Activated CD8-positive, alpha-beta memory T cell treated with anti-CD3 and anti-CD28 coated beads, Interleukin-2, amount 50 U/mL, for 4 hours (primary cell): Measurements from ENCODE around the gene ZNF697.

ENCODE experiments used
- DNase-seq: peaks from one replicate; pipeline ENCODE4 v3.0.0-alpha.2; 2020

The ZNF697 gene

DNA sequence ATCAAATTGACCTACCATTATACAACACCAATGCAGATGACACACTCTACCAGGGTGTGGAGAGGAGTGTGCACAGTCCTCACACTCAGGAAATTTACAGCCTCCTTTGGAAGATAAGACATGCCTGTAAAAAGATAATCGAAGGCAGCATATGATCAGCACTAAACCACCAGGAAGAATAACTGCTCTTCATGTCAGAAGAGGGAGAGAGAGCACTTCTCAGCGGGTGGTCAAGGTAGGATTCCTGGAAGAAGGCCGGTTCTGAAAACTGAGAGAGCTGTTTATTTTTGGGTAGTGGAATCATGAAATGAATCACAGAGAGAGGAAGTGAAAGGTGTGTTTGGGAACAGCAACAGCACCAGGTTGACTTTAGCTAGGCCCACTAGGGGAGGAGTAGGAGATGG lies 14.0 kb upstream of the ZNF697 start:
- no peak for DNase-seq

DNA sequence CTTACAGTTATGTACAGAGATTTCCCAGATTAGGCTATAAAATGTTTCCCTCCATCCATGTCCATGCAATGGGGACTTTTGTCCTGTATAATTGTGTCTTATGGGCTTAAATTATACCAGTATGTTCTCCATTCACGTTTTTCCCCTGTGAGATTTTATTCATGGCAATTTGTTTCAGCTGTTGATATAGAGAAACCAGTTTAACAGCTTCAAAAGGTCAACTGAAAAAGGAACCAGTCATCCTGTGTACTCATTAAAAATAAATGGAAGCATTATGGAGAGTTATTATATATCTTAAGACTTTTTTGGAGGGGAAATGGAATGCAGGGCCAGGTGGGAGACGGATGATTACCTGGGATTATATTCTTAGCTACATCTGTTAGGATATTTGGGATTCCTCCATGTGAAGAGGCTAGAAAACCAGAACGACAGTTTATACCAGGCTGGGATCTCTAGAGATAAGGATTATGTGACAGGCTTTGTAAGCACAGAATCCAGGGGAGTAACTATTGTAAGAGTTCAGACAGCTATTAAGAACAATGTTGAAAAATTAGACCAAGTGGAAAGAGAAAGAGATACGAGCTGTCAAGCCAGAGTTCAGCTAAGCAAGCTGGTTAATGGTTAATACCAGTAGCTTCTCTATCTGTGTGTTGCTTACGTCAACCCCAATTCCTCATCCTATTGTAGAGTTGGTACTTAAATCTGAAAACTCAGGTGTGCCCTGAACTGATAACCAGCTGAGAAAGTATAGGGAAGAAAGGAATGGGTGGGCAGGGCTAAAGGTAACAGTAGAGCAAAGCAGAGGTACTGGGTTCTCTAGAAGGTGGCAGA lies 12.4 kb upstream of the ZNF697 start:
- DNase-seq, result no peak

- no peak for DNase-seq
Measured at GRCh38 chr1:119659628-119660027, 11.6 kb upstream of the ZNF697 start.

DNA sequence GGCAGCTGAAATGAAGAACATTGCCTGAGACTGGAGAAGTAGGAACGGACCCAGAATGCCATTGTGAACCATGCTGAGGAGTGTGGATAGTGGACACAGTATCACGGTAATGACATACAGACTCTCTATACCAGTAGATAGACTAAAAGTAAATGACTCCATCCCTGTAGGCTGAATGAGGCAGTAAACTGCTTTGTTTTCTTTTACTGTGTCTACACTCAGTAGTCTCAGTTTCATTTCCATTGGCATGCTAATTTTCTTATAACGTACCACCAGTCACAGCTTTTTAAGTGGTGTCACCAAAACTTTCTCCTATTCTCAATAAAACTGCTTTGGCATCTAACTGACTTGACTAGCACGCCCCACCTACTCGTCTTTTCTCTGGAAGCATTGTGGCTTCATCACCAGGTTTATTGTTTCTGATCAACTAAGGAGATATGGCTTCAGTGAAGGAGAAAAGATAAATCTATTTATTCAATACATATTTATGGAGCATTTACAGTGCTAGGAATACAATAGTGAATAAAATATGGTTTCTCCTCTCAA lies 8.4 kb upstream of the ZNF697 start:
- DNase-seq, result no peak

GRCh38 chr1:119655154-119655553 lies 7.1 kb upstream of the ZNF697 start:
- DNase-seq, result no peak

GRCh38 chr1:119653839-119654170 lies 5.7 kb upstream of the ZNF697 start:
- no peak for DNase-seq

DNA sequence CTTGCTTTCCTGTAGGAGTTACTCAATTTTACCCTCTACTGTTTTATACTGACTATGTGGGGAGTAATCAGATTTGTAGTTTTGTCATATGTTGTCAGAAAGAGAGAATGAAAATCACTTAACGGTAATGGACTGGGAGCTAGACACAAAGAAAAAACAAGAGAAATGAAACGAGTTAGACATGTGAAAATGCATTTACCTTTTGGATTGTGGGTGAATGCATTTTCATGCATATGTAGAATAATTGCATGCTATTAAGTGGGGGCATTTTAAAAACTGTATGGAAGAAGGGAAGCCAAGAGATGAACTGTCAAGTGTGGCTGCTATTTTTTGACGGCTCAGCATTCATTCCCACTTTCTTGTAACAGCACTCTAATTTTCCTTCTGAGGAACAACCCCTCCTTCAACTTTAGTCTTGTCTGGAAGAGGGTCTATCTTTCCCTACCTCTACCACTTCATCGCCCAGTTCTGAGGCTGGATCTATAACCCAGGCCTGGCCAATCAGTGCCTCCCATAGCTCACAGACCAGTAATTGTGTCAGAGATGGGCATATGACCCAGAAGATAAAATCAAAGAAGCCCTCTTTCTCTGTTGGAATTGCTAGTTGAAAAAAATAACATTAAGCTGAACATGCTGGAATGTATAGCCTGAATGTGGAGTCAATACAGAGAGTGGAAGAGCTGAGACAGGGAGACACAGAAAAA lies 5.2 kb upstream of the ZNF697 start:
- DNase-seq, result no peak

GRCh38 chr1:119652587-119652986 lies 4.5 kb upstream of the ZNF697 start:
- no peak for DNase-seq

DNA sequence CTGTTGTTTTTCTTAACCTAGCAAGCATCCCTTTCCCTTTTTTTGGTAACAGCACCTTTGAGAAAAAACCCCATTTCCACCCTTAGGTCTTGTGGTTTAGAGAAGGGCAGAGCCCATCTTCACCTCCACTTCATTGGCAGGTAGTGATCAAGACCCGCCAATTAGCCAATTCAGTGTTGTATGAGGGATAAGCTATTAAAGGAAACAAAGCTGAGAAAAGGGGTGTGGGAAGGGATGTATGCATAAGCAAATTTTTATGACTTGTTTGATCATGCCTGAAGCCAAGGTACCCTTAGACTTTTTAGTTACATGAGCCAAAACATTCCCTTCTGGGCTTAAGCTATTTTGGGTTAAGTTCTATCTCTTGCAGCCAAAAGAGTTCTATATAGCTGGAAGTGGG lies 3.6 kb upstream of the ZNF697 start:
- no peak for DNase-seq

- DNase-seq, result no peak
Measured at GRCh38 chr1:119651133-119651532, 3.1 kb upstream of the ZNF697 start.

- no peak for DNase-seq
Measured at GRCh38 chr1:119648620-119649004, 546 bp upstream of the ZNF697 start.

DNA sequence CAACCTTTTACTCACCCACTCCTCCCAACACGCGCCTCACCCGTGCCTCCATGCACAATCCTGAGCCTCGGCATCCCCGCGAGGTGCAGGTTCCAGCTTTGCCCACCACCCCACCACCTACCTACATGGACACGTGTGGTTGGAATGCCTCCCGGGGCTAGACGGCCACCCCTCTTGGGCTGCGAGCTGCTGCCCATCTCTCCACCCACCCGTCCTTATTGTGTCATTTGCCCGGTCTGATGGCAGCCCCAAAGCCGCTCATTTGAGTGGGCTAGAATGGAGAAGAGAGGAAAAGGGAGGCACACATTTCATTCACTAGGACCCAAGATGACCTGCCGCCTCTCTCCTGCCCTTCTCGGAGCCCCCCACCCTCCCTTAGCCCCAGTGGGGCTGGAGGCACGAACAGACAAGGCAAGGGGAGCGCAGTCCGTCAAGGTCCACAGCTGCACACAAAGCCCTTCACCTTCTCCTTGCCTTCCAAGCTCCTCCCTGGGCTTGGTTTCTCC lies 785 bp downstream of the ZNF697 start:
- no peak for DNase-seq

- no peak for DNase-seq
Measured at GRCh38 chr1:119646521-119647227, 1.4 kb downstream of the ZNF697 start.

GRCh38 chr1:119639109-119639508 lies 9.0 kb downstream of the ZNF697 start:
- DNase-seq, result no peak

GRCh38 chr1:119637710-119638109 lies 10.4 kb downstream of the ZNF697 start:
- DNase-seq, result no peak

DNA sequence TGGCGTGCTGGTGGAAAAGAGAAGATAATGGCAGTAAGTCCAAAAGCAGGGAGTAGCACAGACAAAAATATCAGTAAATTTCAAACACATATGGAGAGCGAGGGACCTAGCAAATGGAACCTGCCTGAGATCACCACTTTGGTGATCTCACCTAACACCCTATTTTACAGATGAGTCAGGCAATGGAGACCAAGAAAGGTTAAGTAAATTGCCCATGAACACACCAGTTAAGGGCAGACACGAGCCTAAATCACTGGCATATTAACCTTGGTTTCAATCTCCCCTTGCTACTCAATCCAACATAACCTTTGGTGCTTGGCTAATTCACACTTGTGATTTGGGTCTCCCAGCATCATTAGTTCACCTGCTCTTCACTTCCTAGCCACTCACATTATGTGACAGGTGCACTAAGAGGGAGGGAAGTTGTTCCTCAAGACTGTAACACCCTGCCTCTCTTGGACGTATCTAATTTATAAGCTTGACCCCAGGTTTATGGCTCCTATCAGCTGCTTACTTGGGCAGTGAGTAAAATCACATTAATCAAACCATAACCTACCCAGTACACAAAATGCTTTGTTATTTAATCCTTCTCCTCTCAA lies 11.5 kb downstream of the ZNF697 start:
- DNase-seq, result no peak

DNA sequence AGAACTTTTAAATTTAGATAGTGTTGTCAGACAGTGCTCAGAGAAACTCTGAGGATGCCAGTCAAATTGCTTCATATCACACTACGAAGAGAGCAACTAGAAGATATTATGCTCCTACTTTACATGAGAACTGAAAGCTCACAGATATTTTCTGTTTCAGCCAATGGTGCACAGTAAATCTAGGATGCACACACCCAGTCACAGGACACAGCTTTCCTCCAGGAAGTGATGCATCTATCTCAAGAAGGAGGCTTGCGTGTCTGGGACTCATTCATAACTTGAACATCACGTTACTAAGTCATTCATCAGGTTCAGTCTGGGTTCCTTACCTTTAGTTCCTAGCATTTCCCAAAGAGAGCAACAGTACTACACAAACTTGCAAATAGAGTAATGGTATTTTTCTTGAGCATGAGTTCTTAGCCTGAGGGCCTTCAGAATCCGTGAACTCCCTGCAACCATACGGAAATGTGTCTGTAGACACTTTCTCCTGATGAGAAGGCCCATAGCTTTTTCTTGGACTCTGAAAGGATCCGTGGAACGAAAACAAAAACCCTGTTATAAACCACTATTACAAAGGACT lies 12.2 kb downstream of the ZNF697 start:
- DNase-seq, result no peak

- DNase-seq, result no peak
Measured at GRCh38 chr1:119634016-119634415, 14.1 kb downstream of the ZNF697 start.

GRCh38 chr1:119633575-119633974 lies 14.5 kb downstream of the ZNF697 start:
- DNase-seq, result no peak

- DNase-seq, result no peak
Measured at GRCh38 chr1:119632841-119633240, 15.2 kb downstream of the ZNF697 start.

GRCh38 chr1:119632103-119632490 lies 16.0 kb downstream of the ZNF697 start:
- no peak for DNase-seq

DNA sequence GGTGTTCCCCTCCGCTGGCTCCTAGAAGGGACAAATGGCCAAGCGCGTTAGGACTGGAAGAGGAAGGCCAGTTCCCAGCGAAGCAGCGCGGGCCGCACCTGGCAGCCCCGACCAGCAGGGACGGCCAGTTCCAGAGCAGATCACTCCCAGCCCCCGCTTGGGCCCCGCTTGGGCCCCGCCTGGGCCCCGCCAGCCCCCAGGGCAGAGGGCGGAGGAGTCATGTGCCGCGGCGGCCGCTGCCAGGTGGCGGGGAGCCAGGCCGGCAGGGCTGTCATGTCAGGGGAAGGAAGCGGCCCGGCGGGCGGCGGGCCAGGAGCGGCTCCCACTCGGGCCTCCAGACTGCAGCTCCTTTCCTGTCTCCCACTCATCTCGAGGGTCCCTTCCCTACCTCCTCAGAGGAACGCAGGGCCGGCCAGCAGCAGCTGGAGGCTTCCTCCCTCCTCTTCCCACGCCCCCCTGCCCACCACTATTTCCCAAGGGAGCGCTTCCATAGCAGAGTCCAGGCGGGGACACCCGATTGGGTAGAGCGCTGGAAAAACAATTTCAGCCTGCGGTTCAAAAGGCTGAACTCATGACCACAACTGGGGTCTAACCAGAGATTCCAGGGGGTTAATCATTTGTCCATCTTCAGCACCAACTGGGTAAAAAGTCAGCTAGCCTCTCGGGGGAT lies 16.5 kb downstream of the ZNF697 start:
- no peak for DNase-seq
